ENCODE results near the gene CEACAM19. TPM values are rescaled to one million over a fixed set of nuclear protein-coding genes. Genes with fewer than 3 reads are reported as not detected.

CEACAM19 gene
- polyA plus RNA-seq, 2 of the 4 experiments (the other 2 are of a cell fraction) = 7.2 to 8.2 TPM

- 91% methylated on average over 5 of the region's 5 CpGs for WGBS (ENCODE audit: missing lambda C conversion rate)
- H3K9me3 ChIP-seq = no peaks in the 10 kb centered on the region
- CTCF ChIA-PET = interaction anchor here (0.8 to 42.5 kb wide), 6 partner anchors 7 to 78 kb away, joined by 3 to 1899 read pairs (median 66); partner anchors contain the start of genes BCAM, BCL3 and CBLC
- TF ChIP-seq, protein P1, sequence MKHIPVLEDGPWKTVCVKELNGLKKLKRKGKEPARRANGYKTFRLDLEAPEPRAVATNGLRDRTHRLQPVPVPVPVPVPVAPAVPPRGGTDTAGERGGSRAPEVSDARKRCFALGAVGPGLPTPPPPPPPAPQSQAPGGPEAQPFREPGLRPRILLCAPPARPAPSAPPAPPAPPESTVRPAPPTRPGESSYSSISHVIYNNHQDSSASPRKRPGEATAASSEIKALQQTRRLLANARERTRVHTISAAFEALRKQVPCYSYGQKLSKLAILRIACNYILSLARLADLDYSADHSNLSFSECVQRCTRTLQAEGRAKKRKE (CRISPR knock-in tag; IDR thresholded peaks at IDR 0.05; ENCODE audit: low read depth) = no peak
- TF ChIP-seq PHF8 (IDR thresholded peaks at IDR 0.05; ENCODE audit: borderline replicate concordance, low read depth) (no peak), HEYL (CRISPR knock-in tag; IDR thresholded peaks at IDR 0.05) (no peak), FOSL2 (IDR thresholded peaks at IDR 0.05) (no peak), FOSL2 (CRISPR knock-in tag; IDR thresholded peaks at IDR 0.05) (no peak), KDM5A (IDR thresholded peaks at IDR 0.05) (no peak), MYC (IDR thresholded peaks at IDR 0.05; ENCODE audit: borderline replicate concordance, low read length) (no peak), ZFP36 (IDR thresholded peaks at IDR 0.05; ENCODE audit: borderline replicate concordance, partially characterized antibody) (no peak), KDM1A (IDR thresholded peaks at IDR 0.05; ENCODE audit: low read depth) (no peak), CHD4 (IDR thresholded peaks at IDR 0.05; ENCODE audit: borderline replicate concordance) (no peak)
- no peak for DNase-seq (ENCODE audit: low read depth in 1 of 2, low spot score in 1 of 2)
- H3K27ac ChIP-seq = peak overlapping the region; percentile 8 to 78; a peak in 4 of 6 replicates
- POLR2A ChIA-PET = interaction anchor here (0.9 to 2.5 kb wide), 2 partner anchors 10 to 115 kb away, joined by 3 to 9 read pairs; partner anchors contain the start of gene NECTIN2
- H3K4me2 ChIP-seq = no peak overlapping the region
- peaks cover 40% of the 10 kb centered on the region for H3K4me1 ChIP-seq
- no peak for FAIRE-seq
- no peak overlapping the region for H3K4me3 ChIP-seq
- ATAC-seq = no peak
These were observed 59.8 kb downstream of the CEACAM19 start for GRCh38 chr19:44731081-44731480.

GRCh38 chr19:44731622-44732021 lies 60.3 kb downstream of the CEACAM19 start:
- WGBS (ENCODE audit: missing lambda C conversion rate) = 66% methylated on average over 5 of the region's 5 CpGs
- Histone ChIP-seq H3K9me3 (no peaks in the 10 kb centered on the region), H3K4me3 (no peak overlapping the region), H3K27ac (peak overlapping the region; percentile 61 to 78), H3K4me1 (peaks cover 40% of the 10 kb centered on the region), H3K4me2 (no peak overlapping the region)
- no peak for DNase-seq (ENCODE audit: low read depth in 1 of 2, low spot score in 1 of 2)
- POLR2A ChIA-PET = interaction anchor here (0.9 to 2.5 kb wide), 3 partner anchors 8 to 114 kb away, joined by 3 to 9 read pairs (median 7); partner anchors contain the start of gene NECTIN2
- FAIRE-seq = no peak
- ATAC-seq = peak in 1 of 2 experiments; percentile 56; a peak in 3 of 6 replicates
- CTCF ChIA-PET = interaction anchor here (0.7 to 42.5 kb wide), 8 partner anchors 8 to 148 kb away, joined by 3 to 1899 read pairs (median 17); partner anchors contain the start of genes BCAM, BCL3 and CBLC
- TF ChIP-seq RARB (CRISPR knock-in tag; IDR thresholded peaks at IDR 0.05) = no peak
- peak; percentile 84 for TF ChIP-seq ZFP36 (IDR thresholded peaks at IDR 0.05; ENCODE audit: borderline replicate concordance, partially characterized antibody)

DNA sequence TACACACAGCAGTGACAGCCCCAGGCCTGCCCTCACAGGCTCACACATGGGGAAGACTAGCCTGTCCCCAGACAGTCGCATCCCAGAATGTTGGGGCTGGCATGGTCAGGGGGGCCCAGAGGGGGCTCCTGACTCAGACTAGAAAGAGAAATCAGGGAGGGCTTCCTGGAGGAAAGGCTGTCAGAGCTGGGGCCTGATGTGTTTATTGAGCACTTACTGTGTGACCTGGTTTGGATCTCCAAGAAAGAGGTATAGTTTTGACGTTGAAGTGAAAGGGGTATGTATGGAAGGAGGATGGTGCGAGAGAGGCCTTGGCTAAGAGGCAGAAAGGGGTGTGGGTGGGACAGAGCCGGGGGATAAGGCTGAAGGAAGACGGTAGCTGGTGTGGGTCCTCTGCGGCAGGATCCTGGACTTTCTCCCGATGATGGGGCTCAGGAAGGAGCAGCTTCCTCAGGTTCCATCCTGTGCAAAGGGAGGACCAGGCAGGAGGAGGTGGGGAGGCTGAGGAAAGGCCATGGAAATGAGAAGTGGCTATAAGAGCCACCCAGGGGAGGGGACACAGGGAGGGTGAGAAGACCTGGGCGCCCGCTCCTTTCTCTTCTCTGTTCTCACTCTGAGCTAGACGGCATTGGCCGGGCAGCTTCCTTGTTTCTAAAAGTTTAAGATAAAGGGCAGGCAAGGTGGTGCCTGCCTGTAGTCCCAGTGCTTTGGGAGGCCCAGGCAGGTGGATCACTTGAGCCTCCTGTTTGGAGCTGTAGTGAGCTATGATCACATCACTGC lies 61.1 kb downstream of the CEACAM19 start:
- Histone ChIP-seq H3K4me1 (peaks cover 42% of the 10 kb centered on the region), H3K4me3 (no peak overlapping the region), H3K4me2 (no peak overlapping the region), H3K27ac (peak overlapping the region; percentile 61 to 78), H3K9me3 (no peaks in the 10 kb centered on the region)
- 86% methylated on average over 11 of the region's 11 CpGs for WGBS (ENCODE audit: missing lambda C conversion rate)
- CTCF ChIA-PET = interaction anchor here (0.7 to 42.5 kb wide), 8 partner anchors 8 to 149 kb away, joined by 3 to 1899 read pairs (median 17); partner anchors contain the start of genes BCL3 and CBLC
- FAIRE-seq (no peak), DNase-seq (ENCODE audit: low read depth in 1 of 2, low spot score in 1 of 2) (no peak), ATAC-seq (peak in 1 of 2 experiments; percentile 40; a peak in 2 of 6 replicates)
- TF ChIP-seq ZFP36 (IDR thresholded peaks at IDR 0.05; ENCODE audit: borderline replicate concordance, partially characterized antibody) (peak; percentile 98), KDM1A (IDR thresholded peaks at IDR 0.05; ENCODE audit: low read depth) (0 out of 2 replicates have a peak, but pooled peaks have one; percentile 27), RCOR1 (IDR thresholded peaks at IDR 0.05; ENCODE audit: low read depth, low read length) (no peak)
- POLR2A ChIA-PET = interaction anchor here (0.6 to 2.5 kb wide), 4 partner anchors 9 to 59 kb away, joined by 3 to 9 read pairs (median 6); no protein-coding TSS in a partner anchor

Small RNA genes within 50 kb of the gene (small RNA-seq; reads per million reads assigned to genes)
- gene RF00285 = 0 reads per million in 6 experiments

Other genes starting within 250 kb of the CEACAM19 start
- 6.7 and 10.0 TPM in 2 replicates for gene ZNF229, start 223.0 kb upstream of the CEACAM19 start, polyA plus RNA-seq (2011; rRNA removed)
- gene ZNF229, start 223.0 kb upstream of the CEACAM19 start, polyA plus RNA-seq (2017; fragmentation: RNase III; extraction: RNeasy Plus Mini Kit Qiagen cat#74134 plus additional on column Dnase treatment) = 5.3 to 5.7 TPM (median 5.5 TPM) in 3 replicates
- gene ZNF180, start 171.0 kb upstream of the CEACAM19 start, polyA plus RNA-seq (2011; rRNA removed) = 4.1 and 7.7 TPM in 2 replicates
- 8.1 to 8.7 TPM (median 8.1 TPM) in 3 replicates for gene ZNF180, start 171.0 kb upstream of the CEACAM19 start, polyA plus RNA-seq (2017; fragmentation: RNase III; extraction: RNeasy Plus Mini Kit Qiagen cat#74134 plus additional on column Dnase treatment)
- 0.07 and 0.08 TPM in 2 replicates for gene CEACAM20, start 141.8 kb upstream of the CEACAM19 start, polyA plus RNA-seq (2011; rRNA removed)
- gene CEACAM20, start 141.8 kb upstream of the CEACAM19 start, polyA plus RNA-seq (2017; fragmentation: RNase III; extraction: RNeasy Plus Mini Kit Qiagen cat#74134 plus additional on column Dnase treatment) = 0.05 TPM in 1 of 3 replicates, not detected in the others
- 0.14 and 0.29 TPM in 2 replicates for gene IGSF23, start 57.9 kb upstream of the CEACAM19 start, polyA plus RNA-seq (2011; rRNA removed)
- gene IGSF23, start 57.9 kb upstream of the CEACAM19 start, polyA plus RNA-seq (2017; fragmentation: RNase III; extraction: RNeasy Plus Mini Kit Qiagen cat#74134 plus additional on column Dnase treatment) = 0.35 to 0.45 TPM (median 0.42 TPM) in 3 replicates
- gene PVR, start 27.6 kb upstream of the CEACAM19 start, polyA plus RNA-seq (2011; rRNA removed) = 108 and 110 TPM in 2 replicates
- 86.2 to 98.1 TPM (median 90.3 TPM) in 3 replicates for gene PVR, start 27.6 kb upstream of the CEACAM19 start, polyA plus RNA-seq (2017; fragmentation: RNase III; extraction: RNeasy Plus Mini Kit Qiagen cat#74134 plus additional on column Dnase treatment)
- not detected in 2 replicates for gene CEACAM16, start 27.7 kb downstream of the CEACAM19 start, polyA plus RNA-seq (2011; rRNA removed)
- 0.08 to 0.11 TPM in 2 of 3 replicates, not detected in the other for gene CEACAM16, start 27.7 kb downstream of the CEACAM19 start, polyA plus RNA-seq (2017; fragmentation: RNase III; extraction: RNeasy Plus Mini Kit Qiagen cat#74134 plus additional on column Dnase treatment)
- gene BCL3, start 77.2 kb downstream of the CEACAM19 start, polyA plus RNA-seq (2011; rRNA removed) = 22.6 and 25.3 TPM in 2 replicates
- 49.6 to 80.7 TPM (median 72.1 TPM) in 3 replicates for gene BCL3, start 77.2 kb downstream of the CEACAM19 start, polyA plus RNA-seq (2017; fragmentation: RNase III; extraction: RNeasy Plus Mini Kit Qiagen cat#74134 plus additional on column Dnase treatment)
- gene CBLC, start 106.4 kb downstream of the CEACAM19 start, polyA plus RNA-seq (2011; rRNA removed) = not detected in 2 replicates
- gene CBLC, start 106.4 kb downstream of the CEACAM19 start, polyA plus RNA-seq (2017; fragmentation: RNase III; extraction: RNeasy Plus Mini Kit Qiagen cat#74134 plus additional on column Dnase treatment) = not detected in 3 replicates
- 15.2 and 18.4 TPM in 2 replicates for gene BCAM, start 137.6 kb downstream of the CEACAM19 start, polyA plus RNA-seq (2011; rRNA removed)
- 77.5 to 102 TPM (median 88.1 TPM) in 3 replicates for gene BCAM, start 137.6 kb downstream of the CEACAM19 start, polyA plus RNA-seq (2017; fragmentation: RNase III; extraction: RNeasy Plus Mini Kit Qiagen cat#74134 plus additional on column Dnase treatment)
- gene NECTIN2, start 174.8 kb downstream of the CEACAM19 start, polyA plus RNA-seq (2011; rRNA removed) = 69.4 and 84.8 TPM in 2 replicates
- 77.7 to 92.4 TPM (median 89.6 TPM) in 3 replicates for gene NECTIN2, start 174.8 kb downstream of the CEACAM19 start, polyA plus RNA-seq (2017; fragmentation: RNase III; extraction: RNeasy Plus Mini Kit Qiagen cat#74134 plus additional on column Dnase treatment)
- gene TOMM40, start 219.8 kb downstream of the CEACAM19 start, polyA plus RNA-seq (2011; rRNA removed) = 83.6 and 92.7 TPM in 2 replicates
- 172 to 201 TPM (median 180 TPM) in 3 replicates for gene TOMM40, start 219.8 kb downstream of the CEACAM19 start, polyA plus RNA-seq (2017; fragmentation: RNase III; extraction: RNeasy Plus Mini Kit Qiagen cat#74134 plus additional on column Dnase treatment)
- 9.4 and 12.5 TPM in 2 replicates for gene APOE, start 234.3 kb downstream of the CEACAM19 start, polyA plus RNA-seq (2011; rRNA removed)
- gene APOE, start 234.3 kb downstream of the CEACAM19 start, polyA plus RNA-seq (2017; fragmentation: RNase III; extraction: RNeasy Plus Mini Kit Qiagen cat#74134 plus additional on column Dnase treatment) = 16.2 to 31.9 TPM (median 20.2 TPM) in 3 replicates
- 82.1 and 88.7 TPM in 2 replicates for gene APOC1, start 243.1 kb downstream of the CEACAM19 start, polyA plus RNA-seq (2011; rRNA removed)
- gene APOC1, start 243.1 kb downstream of the CEACAM19 start, polyA plus RNA-seq (2017; fragmentation: RNase III; extraction: RNeasy Plus Mini Kit Qiagen cat#74134 plus additional on column Dnase treatment) = 172 to 198 TPM (median 196 TPM) in 3 replicates

All from A549 (cell line).